Activated T-cell treated with anti-CD3 and anti-CD28 coated beads, Interleukin-2, amount 50 U/mL, for 48 hours (primary cell): ENCODE results near the gene OR8I2.
"Not testable (repeated sequence)": the region's sequence is repeated elsewhere in the genome, so short reads cannot be mapped to it uniquely, and the experiment has no call there.

Experiments
- DNase-seq, 2 experiments: peaks; one replicate each; pipeline ENCODE4 v3.0.0-alpha.2; 2020

The OR8I2 gene

DNA sequence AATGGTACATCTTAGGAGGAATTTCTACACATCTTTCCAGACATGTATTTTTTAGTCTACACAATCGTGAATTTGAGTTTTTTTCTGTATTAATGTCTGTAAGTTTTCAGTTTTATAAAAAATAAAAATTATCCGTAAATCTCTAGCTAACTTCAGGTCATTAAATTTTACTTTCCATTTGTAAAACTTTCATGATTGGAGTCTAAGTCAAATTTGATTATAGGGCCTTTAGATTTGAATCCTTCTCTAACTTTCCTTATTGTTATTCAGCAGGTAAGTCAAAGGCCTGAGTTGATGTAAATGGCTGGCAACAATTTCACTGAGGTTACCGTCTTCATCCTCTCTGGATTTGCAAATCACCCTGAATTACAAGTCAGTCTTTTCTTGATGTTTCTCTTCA is at the start of gene OR8I2:
Gene OR8I2 (plus strand): TSS at position 301 of the 400 bp plus-strand sequence. CDS start 0 bp downstream, at position 301.
- no peak for DNase-seq

DNA sequence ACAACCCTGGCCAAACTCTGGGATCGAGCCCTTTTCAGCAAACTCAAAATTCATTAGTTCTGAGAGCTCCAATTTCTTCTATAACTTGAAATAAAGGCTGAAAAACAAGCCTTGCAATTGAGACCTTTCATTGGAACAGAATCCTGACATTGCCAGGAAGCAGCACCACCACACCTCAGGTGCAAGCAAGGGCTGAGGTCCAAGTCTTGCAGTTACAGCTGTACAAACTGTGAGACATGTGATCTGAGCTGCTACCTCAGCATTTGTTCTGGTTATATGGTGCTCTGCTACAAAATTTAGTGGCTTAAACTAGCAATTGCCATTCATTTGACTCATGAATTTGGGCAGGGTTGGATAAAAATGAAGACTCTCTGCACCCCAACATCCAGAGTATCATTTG is 47.6 kb upstream of the OR8I2 start:
- DNase-seq, result no peak

GRCh38 chr11:56048480-56048879 is 44.6 kb upstream of the OR8I2 start:
- DNase-seq, result no peak

DNA sequence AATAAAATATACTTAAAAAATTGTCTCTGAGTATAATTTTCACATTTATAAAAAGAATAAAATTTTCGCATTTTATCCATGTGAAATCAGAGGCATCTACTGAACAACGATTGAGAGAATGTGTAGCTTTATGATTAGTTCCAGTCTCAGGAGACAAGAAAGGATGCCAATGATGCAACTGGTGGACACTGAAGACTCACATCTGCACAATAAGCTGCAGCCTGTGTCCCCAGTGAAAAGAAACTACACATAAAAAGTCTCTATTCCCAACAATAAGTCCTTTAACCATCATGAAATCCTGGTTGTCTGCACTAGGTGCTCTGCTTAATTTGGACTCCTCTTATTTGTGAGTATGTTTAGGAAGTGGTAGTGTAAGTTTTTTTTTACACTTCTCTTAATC is 43.6 kb upstream of the OR8I2 start:
- no peak for DNase-seq

GRCh38 chr11:56056366-56056765 is 36.7 kb upstream of the OR8I2 start:
- not testable (repeated sequence) for DNase-seq

GRCh38 chr11:56057661-56058237 is 35.4 kb upstream of the OR8I2 start:
- DNase-seq, result not testable (repeated sequence)

DNA sequence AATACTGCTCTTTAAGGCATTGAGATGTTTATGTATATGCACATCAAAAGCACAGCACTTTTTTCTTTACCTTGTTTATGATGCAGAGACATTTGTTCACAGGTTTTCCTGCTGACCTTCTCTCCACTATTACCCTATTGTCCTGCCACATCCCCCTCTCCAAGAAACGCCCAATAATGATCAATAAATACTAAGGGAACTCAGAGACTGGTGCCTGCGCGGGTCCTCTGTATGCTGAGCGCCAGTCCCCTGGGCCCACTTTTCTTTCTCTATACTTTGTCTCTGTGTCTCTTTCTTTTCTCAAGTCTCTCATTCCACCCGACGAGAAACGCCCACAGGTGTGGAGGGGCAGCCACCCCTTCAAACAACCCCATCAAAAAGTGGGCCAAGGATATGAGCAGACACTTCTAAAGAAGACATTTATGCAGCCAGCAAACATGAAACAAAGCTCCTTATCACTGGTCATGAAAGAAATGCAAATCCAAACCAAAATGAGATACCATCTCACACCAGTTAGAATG is 34.8 kb upstream of the OR8I2 start:
- DNase-seq, result not testable (repeated sequence)

- no peak for DNase-seq
These were observed 26.1 kb upstream of the OR8I2 start for GRCh38 chr11:56066980-56067379.

DNA sequence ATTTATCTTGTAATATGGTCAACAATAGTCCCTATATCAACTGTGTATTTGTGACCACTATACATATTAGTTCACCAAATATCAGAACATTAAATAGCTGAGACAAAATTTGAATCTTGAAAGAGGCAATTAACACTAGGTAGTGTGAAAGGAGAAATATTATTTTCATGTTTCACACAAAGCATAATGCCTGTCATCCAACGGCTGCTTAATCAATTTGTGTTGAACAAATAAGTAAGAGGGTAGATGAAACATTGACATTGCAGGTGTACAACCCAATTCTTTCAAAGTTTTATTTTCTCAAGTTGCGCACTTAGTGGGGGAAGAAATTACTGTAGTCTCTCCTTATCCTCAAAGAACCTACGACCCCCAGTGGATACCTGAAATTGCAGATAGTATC is 3.4 kb upstream of the OR8I2 start:
- DNase-seq, result no peak

GRCh38 chr11:56103210-56103737 is 10.2 kb downstream of the OR8I2 start, which contains the start of gene OR8H2:
TSS of gene OR8H2 (plus strand) at chr11:56103687. CDS start at chr11:56105043, 1,356 bp downstream.
- no peak for DNase-seq

- no peak for DNase-seq
These were observed 29.0 kb downstream of the OR8I2 start, which contains the start of gene OR8H3 for GRCh38 chr11:56122073-56122472. TSS of gene OR8H3 (plus strand) at chr11:56122373. CDS start at chr11:56122373, 0 bp downstream.

DNA sequence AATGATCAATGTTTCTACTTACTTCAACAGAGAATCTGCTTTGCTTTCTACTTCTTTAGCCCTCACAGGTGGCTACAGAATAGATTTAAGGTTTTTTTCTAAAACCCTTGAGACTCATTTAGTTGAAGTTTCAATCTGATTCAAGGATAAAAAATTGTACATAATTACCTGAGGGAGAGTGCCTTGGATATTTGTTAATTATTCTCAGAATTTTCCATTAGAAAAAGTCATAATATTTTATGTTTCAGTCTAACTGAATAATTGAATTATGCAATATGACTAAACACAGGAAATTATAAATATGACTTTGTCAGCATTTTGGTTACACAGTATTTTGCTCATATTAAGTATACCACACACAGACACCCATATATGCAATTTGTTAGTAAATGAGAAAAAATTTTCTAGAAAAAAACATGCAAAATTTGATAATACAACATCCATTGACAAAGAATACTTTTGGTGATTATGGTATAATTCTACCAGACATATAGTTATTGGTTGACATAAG is 47.1 kb downstream of the OR8I2 start, which contains the start of gene OR8J3:
Gene OR8J3 (minus strand): TSS at position 51 of the 511 bp plus-strand sequence. CDS start 2,483 bp downstream, outside the sequence.
- no peak for DNase-seq

DNA sequence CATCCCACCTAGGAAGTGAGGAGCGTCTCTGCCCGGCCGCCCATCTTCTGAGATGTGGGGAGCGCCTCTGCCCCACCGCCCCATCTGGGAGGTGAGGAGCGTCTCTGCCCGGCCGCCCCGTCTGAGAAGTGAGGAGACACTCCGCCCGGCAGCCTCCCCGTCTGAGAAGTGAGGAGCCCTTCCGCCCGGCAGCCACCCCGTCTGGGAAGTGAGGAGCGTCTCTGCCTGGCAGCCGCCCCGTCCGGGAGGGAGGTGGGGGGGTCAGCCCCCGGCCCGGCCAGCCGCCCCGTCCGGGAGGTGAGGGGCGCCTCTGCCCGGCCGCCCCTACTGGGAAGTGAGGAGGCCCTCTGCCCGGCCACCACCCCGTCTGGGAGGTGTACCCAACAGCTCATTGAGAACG is 50.6 kb downstream of the OR8I2 start:
- not testable (repeated sequence) for DNase-seq
